Neural cell (in vitro differentiated cells): ENCODE results near the gene TMEM212. TPM values are rescaled to one million over a fixed set of nuclear protein-coding genes. Genes with fewer than 3 reads are reported as not detected.

ENCODE experiments used
- H2AFZ ChIP-seq: fragments of 200-600, 300-800 bp; sonication (generic), shearing (Covaris generic); 2 replicates; pipeline ENCODE4 v1.6.0; 2014; ENCODE audit warnings: low read depth, mild to moderate bottlenecking, antibody characterized with exemption, low read length, moderate library complexity
- H3F3A ChIP-seq: fragments of 200-600 bp; shearing (Covaris generic); 2 replicates; pipeline ENCODE4 v1.6.1; 2016; ENCODE audit warnings: mild to moderate bottlenecking, moderate library complexity, mixed read lengths, antibody characterized with exemption, low read length; ENCODE audit not compliant: insufficient read depth, poor library complexity, severe bottlenecking
- H3K27ac ChIP-seq: fragments of 200-600, 300-800 bp; sonication (generic), shearing (Covaris generic); 2 replicates; pipeline ENCODE4 v1.5.1; 2014; ENCODE audit warnings: mild to moderate bottlenecking, low read length, moderate library complexity
- H3K27me3 ChIP-seq: fragments of 300-800, 200-600 bp; sonication (generic), shearing (Covaris generic); 2 replicates; pipeline ENCODE4 v1.6.0; 2014; ENCODE audit warnings: mild to moderate bottlenecking, low read depth, low read length, moderate library complexity; ENCODE audit not compliant: insufficient read depth
- H3K36me3 ChIP-seq: fragments of 300-800, 200-600 bp; sonication (generic), shearing (Covaris generic); 2 replicates; pipeline ENCODE4 v1.5.1; 2014; ENCODE audit warnings: mild to moderate bottlenecking, antibody characterized with exemption, low read length, moderate library complexity; ENCODE audit not compliant: insufficient read depth
- H3K4me2 ChIP-seq: fragments of 300-800, 200-600 bp; sonication (generic), shearing (Covaris generic); 2 replicates; pipeline ENCODE4 v1.6.0; 2014; ENCODE audit warnings: mild to moderate bottlenecking, low read length
- H3K4me3 ChIP-seq: fragments of 300-800, 200-600 bp; sonication (generic), shearing (Covaris generic); 2 replicates; pipeline ENCODE4 v1.5.1; 2014; ENCODE audit warnings: mild to moderate bottlenecking, low read length, moderate library complexity
- H3K79me2 ChIP-seq: fragments of 200-600 bp; shearing (Covaris generic); replicated peaks from 2 replicates; pipeline ENCODE4 v1.6.0; 2014; ENCODE audit warnings: mild to moderate bottlenecking, low read length, moderate library complexity; ENCODE audit not compliant: insufficient read depth
- H3K9ac ChIP-seq: fragments of 300-800, 200-600 bp; sonication (generic), shearing (Covaris generic); 2 replicates; pipeline ENCODE4 v1.6.1; 2016; ENCODE audit warnings: mild to moderate bottlenecking, low read length, mixed read lengths
- H3K9me2 ChIP-seq: fragments of 200-600 bp; shearing (Covaris generic); 2 replicates; pipeline ENCODE4 v1.6.1; 2016; ENCODE audit warnings: mild to moderate bottlenecking, low read length, mixed read lengths; ENCODE audit not compliant: insufficient read depth
- H3K9me3 ChIP-seq: fragments of 200-600, 300-800 bp; sonication (generic), shearing (Covaris generic); 2 replicates; pipeline ENCODE4 v1.6.1; 2016; ENCODE audit warnings: mild to moderate bottlenecking, mixed run types, low read length, moderate library complexity, mixed read lengths
- H4K20me1 ChIP-seq: fragments of 200-600 bp; shearing (Covaris generic); 2 replicates; pipeline ENCODE4 v1.6.1; 2016; ENCODE audit warnings: mild to moderate bottlenecking, mixed run types; ENCODE audit not compliant: insufficient read depth
- CTCF ChIP-seq: fragments of 450-650 bp; IDR thresholded peaks from 2 replicates; pipeline ENCODE4 v1.5.1; 2014; ENCODE audit warnings: antibody characterized with exemption, mild to moderate bottlenecking, moderate library complexity; ENCODE audit not compliant: poor library complexity, severe bottlenecking
- EP300 ChIP-seq: fragments of 450-650 bp; conservative IDR thresholded peaks from 2 replicates; pipeline ENCODE4 v1.6.1; 2014; ENCODE audit warnings: antibody characterized with exemption, mild to moderate bottlenecking, moderate library complexity; ENCODE audit not compliant: poor library complexity, severe bottlenecking
- EZH2 ChIP-seq: fragments of 200-600, 300-800 bp; shearing (Covaris generic), sonication (generic); IDR thresholded peaks from 2 replicates; pipeline ENCODE4 v1.6.1; 2014; ENCODE audit warnings: antibody characterized with exemption, low read length, borderline replicate concordance, mild to moderate bottlenecking; ENCODE audit not compliant: insufficient read depth, poor library complexity, severe bottlenecking
- MXI1 ChIP-seq: fragments of 450-650 bp; conservative IDR thresholded peaks from 2 replicates; pipeline ENCODE4 v1.6.1; 2014; ENCODE audit warnings: antibody characterized with exemption, mild to moderate bottlenecking; ENCODE audit not compliant: poor library complexity, severe bottlenecking
- POLR2AphosphoS5 ChIP-seq: IDR thresholded peaks from 2 replicates; pipeline ENCODE4 v1.6.1; 2012
- RAD21 ChIP-seq: fragments of 450-650 bp; conservative IDR thresholded peaks from 2 replicates; pipeline ENCODE4 v1.6.1; 2014; ENCODE audit warnings: antibody characterized with exemption, mild to moderate bottlenecking, moderate library complexity
- REST ChIP-seq: IDR thresholded peaks from 2 replicates; pipeline ENCODE4 v1.6.1; 2012; ENCODE audit warnings: borderline replicate concordance
- SMC3 ChIP-seq: fragments of 450-650 bp; conservative IDR thresholded peaks from 2 replicates; pipeline ENCODE4 v1.6.1; 2014; ENCODE audit warnings: antibody characterized with exemption, mild to moderate bottlenecking, moderate library complexity; ENCODE audit not compliant: poor library complexity
- TAF1 ChIP-seq: IDR thresholded peaks from 2 replicates; pipeline ENCODE4 v1.6.1; 2012; ENCODE audit warnings: low read depth
- polyA plus RNA-seq: library from polyadenylated mRNA; depleted of rRNA; stranded (reverse); fragments of >200 nt; gene quantifications from 2 replicates; pipeline ENCODE4 v1.2.3, GENCODE V29; 2014

TMEM212 gene
- polyA plus RNA-seq, 1 donor from 2014 or later = not detected

GRCh38 chr3:171817074-171817800 is 25.9 kb upstream of the TMEM212 start:
- H3K27ac ChIP-seq = no peak overlapping the region
- no peaks in the 10 kb centered on the region for H3K36me3 ChIP-seq
- H2AFZ ChIP-seq = no peak overlapping the region
- H3K9me2 ChIP-seq = no peaks in the 10 kb centered on the region
- H3K4me3 ChIP-seq = no peak overlapping the region
- no peaks in the 10 kb centered on the region for H3K27me3 ChIP-seq
- TF ChIP-seq REST (no peak), TAF1 (no peak), RAD21 (no peak), EZH2 (no peak), CTCF (no peak), POLR2AphosphoS5 (no peak), EP300 (no peak), MXI1 (no peak), SMC3 (no peak)
- H4K20me1 ChIP-seq = no peaks in the 10 kb centered on the region
- H3K9me3 ChIP-seq = no peaks in the 10 kb centered on the region
- H3K79me2 ChIP-seq = no peaks in the 10 kb centered on the region
- no peak overlapping the region for H3K9ac ChIP-seq
- no peaks in the 10 kb centered on the region for H3F3A ChIP-seq
- H3K4me2 ChIP-seq = no peak overlapping the region

GRCh38 chr3:171821044-171821443 is 22.1 kb upstream of the TMEM212 start:
- no peaks in the 10 kb centered on the region for H3K79me2 ChIP-seq
- no peaks in the 10 kb centered on the region for H3K9me3 ChIP-seq
- no peaks in the 10 kb centered on the region for H3K27me3 ChIP-seq
- H3K9ac ChIP-seq = no peak overlapping the region
- no peak overlapping the region for H2AFZ ChIP-seq
- no peak for TF ChIP-seq TAF1
- no peak for TF ChIP-seq MXI1
- TF ChIP-seq POLR2AphosphoS5 = no peak
- no peak for TF ChIP-seq REST
- no peak for TF ChIP-seq RAD21
- no peak for TF ChIP-seq EZH2
- TF ChIP-seq CTCF = no peak
- no peak for TF ChIP-seq SMC3
- TF ChIP-seq EP300 = no peak
- H3K36me3 ChIP-seq = no peaks in the 10 kb centered on the region
- no peak overlapping the region for H3K4me3 ChIP-seq
- no peaks in the 10 kb centered on the region for H3K9me2 ChIP-seq
- no peak overlapping the region for H3K4me2 ChIP-seq
- no peak overlapping the region for H3K27ac ChIP-seq
- no peaks in the 10 kb centered on the region for H3F3A ChIP-seq
- no peaks in the 10 kb centered on the region for H4K20me1 ChIP-seq
